A549 (cell line): ENCODE data around the gene DEXI. TPM values are rescaled to one million over a fixed set of nuclear protein-coding genes. Genes with fewer than 3 reads are reported as not detected.

Source experiments
- ATAC-seq, 2 experiments: fragments of 200-7000 bp in 1 of 2; fragments of >200 bp in 1 of 2; cut with Nextera tagmentation in 1 of 2; cut with Tn5 transposase in 1 of 2; 3 replicates each; pipeline versions ENCODE4 v1.8.0 to v1.9.1; 2018 to 2020; ENCODE audit warnings: mild to moderate bottlenecking in 1 of 2, moderate library complexity in 1 of 2
- CTCF ChIA-PET: fragments of 300-600 bp; sonication (Branson Sonifier 250); formaldehyde crosslinking; extraction: SDS; loops from one replicate; lab custom pipeline; 2021; ENCODE audit warnings: antibody characterized with exemption, inconsistent platforms; lab: Yijun Ruan, JAX
- POLR2A ChIA-PET: fragments of 350-600 bp; formaldehyde crosslinking; extraction: SDS; loops from one replicate; lab custom pipeline; 2021; ENCODE audit warnings: antibody characterized with exemption, inconsistent platforms; lab: Yijun Ruan, JAX
- DNase-seq, 2 experiments: peaks; one replicate each; pipeline versions ENCODE4 v3.0.0 to v3.0.0-alpha.2; 2011 to 2016; ENCODE audit warnings: low read depth in 1 of 2, low spot score in 1 of 2
- FAIRE-seq: peaks from 2 replicates; lab custom pipeline; 2011; peaks lifted over from hg19 to GRCh38; lab: Jason Lieb, UNC
- H3K27ac ChIP-seq, 2 experiments: fragments of >200 bp; sonication (Bioruptor Twin); formaldehyde crosslinking; 3 replicates each; pipeline ENCODE4 v1.5.1; 2016 to 2017
- H3K4me1 ChIP-seq: fragments of >200 bp; sonication (Bioruptor Twin); formaldehyde crosslinking; 3 replicates; pipeline ENCODE4 v1.6.1; 2016
- H3K4me2 ChIP-seq: fragments of >200 bp; sonication (Bioruptor Twin); formaldehyde crosslinking; 3 replicates; pipeline ENCODE4 v1.6.1; 2016
- H3K4me3 ChIP-seq: fragments of >200 bp; sonication (Bioruptor Twin); formaldehyde crosslinking; 3 replicates; pipeline ENCODE4 v1.5.1; 2016
- H3K9me3 ChIP-seq: fragments of >200 bp; sonication (Bioruptor Twin); formaldehyde crosslinking; 3 replicates; pipeline ENCODE4 v1.6.1; 2016
- BHLHE40 ChIP-seq: IDR thresholded peaks from 2 replicates; pipeline ENCODE4 v1.6.1; 2012; ENCODE audit warnings: low read depth, low read length, inconsistent platforms
- CBX8 ChIP-seq: fragments of 200-600 bp; sonication (generic); IDR thresholded peaks from 2 replicates; pipeline ENCODE4 v1.6.1; 2016
- CEBPB ChIP-seq, 2 experiments: fragments of >200 bp in 1 of 2; sonication (Bioruptor Twin) in 1 of 2; formaldehyde crosslinking in 1 of 2; IDR thresholded peaks; 2 replicates each; pipeline ENCODE4 v1.6.1; 2012 to 2016
- CHD2 ChIP-seq: fragments of 150-350 bp; IDR thresholded peaks from 2 replicates; pipeline ENCODE4 v1.6.1; 2014; ENCODE audit warnings: low read length; ENCODE audit not compliant: partially characterized antibody
- EHF ChIP-seq: fragments of 250-450 bp; sonication (Bioruptor Pico); IDR thresholded peaks from 2 replicates; pipeline ENCODE4 v1.5.0; 2020; ENCODE audit warnings: mild to moderate bottlenecking
- HDAC2 ChIP-seq: fragments of 200-600 bp; sonication (generic); IDR thresholded peaks from 2 replicates; pipeline ENCODE4 v1.6.1; 2016
- HEYL ChIP-seq: fragments of 250-450 bp; sonication (Bioruptor Pico); IDR thresholded peaks from 2 replicates; pipeline ENCODE4 v1.8.0; 2021; ENCODE audit warnings: mild to moderate bottlenecking, moderate library complexity
- HOXB13 ChIP-seq: fragments of 250-450 bp; sonication (Bioruptor Pico); IDR thresholded peaks from 2 replicates; pipeline ENCODE4 v1.5.0; 2020; ENCODE audit warnings: low read depth, mild to moderate bottlenecking, moderate library complexity
- JUNB ChIP-seq: fragments of >200 bp; sonication (Bioruptor Twin); formaldehyde crosslinking; IDR thresholded peaks from 2 replicates; pipeline ENCODE4 v1.6.1; 2016
- KDM5A ChIP-seq: fragments of 200-600 bp; sonication (generic); IDR thresholded peaks from 2 replicates; pipeline ENCODE4 v1.6.1; 2016; ENCODE audit warnings: antibody characterized with exemption, mild to moderate bottlenecking
- MAFK ChIP-seq: fragments of 450-650 bp; IDR thresholded peaks from 2 replicates; pipeline ENCODE4 v1.6.1; 2014; ENCODE audit not compliant: partially characterized antibody
- NFE2L2 ChIP-seq: fragments of 150-350 bp; conservative IDR thresholded peaks from 2 replicates; pipeline ENCODE4 v1.6.1; 2014; ENCODE audit warnings: low read length
- PBX3 ChIP-seq: IDR thresholded peaks from 2 replicates; pipeline ENCODE4 v1.6.1; 2012
- POLR2A ChIP-seq: IDR thresholded peaks from 2 replicates; pipeline ENCODE4 v1.6.1; 2012; ENCODE audit warnings: mild to moderate bottlenecking, low read length
- POLR2AphosphoS2 ChIP-seq: conservative IDR thresholded peaks from 2 replicates; pipeline ENCODE4 v1.6.1; 2012; ENCODE audit warnings: low read length, improper control_type of control experiment, inconsistent platforms
- RAD21 ChIP-seq, 2 experiments: fragments of >200 bp in 1 of 2; sonication (Bioruptor Twin) in 1 of 2; formaldehyde crosslinking in 1 of 2; IDR thresholded peaks in 1 of 2; conservative IDR thresholded peaks in 1 of 2; 2 replicates in 1 of 2; 3 replicates in 1 of 2; pipeline ENCODE4 v1.6.1; 2012 to 2018; ENCODE audit warnings: inconsistent platforms in 1 of 2
- RARB ChIP-seq: fragments of 250-450 bp; sonication (Bioruptor Pico); IDR thresholded peaks from 2 replicates; pipeline ENCODE4 v1.8.0; 2021; ENCODE audit warnings: mild to moderate bottlenecking, moderate library complexity
- SMC3 ChIP-seq: fragments of >200 bp; sonication (Bioruptor Twin); formaldehyde crosslinking; IDR thresholded peaks from 3 replicates; pipeline ENCODE4 v1.6.1; 2018; ENCODE audit warnings: inconsistent platforms
- TP53 ChIP-seq: fragments of 250-450 bp; sonication (Bioruptor Pico); IDR thresholded peaks from 2 replicates; pipeline ENCODE4 v1.5.0; 2021; ENCODE audit warnings: mild to moderate bottlenecking, moderate library complexity
- ZC3H11A ChIP-seq: fragments of 450-650 bp; IDR thresholded peaks from 2 replicates; pipeline ENCODE4 v1.6.1; 2014; ENCODE audit warnings: antibody characterized with exemption, mild to moderate bottlenecking
- WGBS: methylation state at CpG from one replicate; pipeline ENCODE4 v1.1.6; 2017; ENCODE audit errors: missing lambda C conversion rate; 5-methylcytosine and 5-hydroxymethylcytosine counted together
- polyA plus RNA-seq, 4 experiments: library from polyadenylated mRNA; depleted of rRNA in 3 of 4; stranded (reverse); fragments of >200 nt; fragmentation: RNase III in 1 of 4; extraction: RNeasy Plus Mini Kit Qiagen cat#74134 plus additional on column Dnase treatment in 1 of 4; gene quantifications; 2 replicates in 3 of 4; 3 replicates in 1 of 4; pipeline ENCODE4 v1.2.3, GENCODE V29; 2011 to 2017
- TF ChIP-seq, protein P1 (sequence below): fragments of 450-650 bp; IDR thresholded peaks from 2 replicates; pipeline ENCODE4 v1.6.1; 2014; ENCODE audit warnings: antibody characterized with exemption
- TF ChIP-seq, protein P2 (sequence below): fragments of 150-350 bp; IDR thresholded peaks from 2 replicates; pipeline ENCODE4 v1.6.1; 2014; ENCODE audit warnings: low read depth, mild to moderate bottlenecking, low read length

DEXI gene
- polyA plus RNA-seq, 2 of the 4 experiments (the other 2 are of a cell fraction): 22.0 to 34.0 TPM

DNA sequence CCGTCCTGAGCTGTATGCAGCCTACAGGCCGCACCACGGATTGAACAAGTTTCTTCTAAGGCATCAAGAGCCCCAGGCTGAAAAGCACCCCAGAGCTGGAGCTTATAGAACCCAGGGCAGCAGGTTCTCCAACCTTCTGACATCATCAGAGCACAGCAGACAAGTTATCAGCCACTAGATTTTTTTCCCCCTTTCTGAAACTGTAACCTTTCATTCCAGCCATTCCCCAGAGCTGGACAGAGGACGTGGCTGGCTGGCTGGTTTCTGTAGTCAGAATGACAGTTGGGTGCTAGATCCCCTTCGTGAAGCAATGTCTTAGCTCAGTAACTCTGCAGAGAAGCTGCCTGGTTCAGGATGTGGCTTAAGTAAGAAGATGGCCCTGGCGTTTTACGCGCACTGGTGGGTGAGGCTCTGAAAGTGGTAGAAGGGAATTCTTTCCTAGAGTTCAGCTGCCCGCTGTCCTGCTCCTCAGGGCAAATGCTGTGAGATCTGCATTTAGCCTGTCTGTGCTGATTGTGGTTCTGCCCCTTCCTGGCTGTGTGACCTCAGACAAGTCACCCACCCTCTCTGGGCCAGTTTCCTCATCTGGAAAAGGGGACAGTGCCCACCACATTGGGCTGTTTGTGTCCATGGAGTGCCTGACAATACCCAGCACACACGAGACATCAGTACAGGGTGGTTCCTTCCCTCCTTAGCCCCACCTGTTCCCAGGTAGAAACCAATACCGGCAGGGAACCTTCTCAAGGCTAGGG is 9.1 kb downstream of the DEXI start:
- FAIRE-seq (no peak), DNase-seq (no peak), ATAC-seq (no peak)
- CTCF ChIA-PET: interaction anchor here (0.8 to 1.4 kb wide), 2 partner anchors 14 to 23 kb away, joined by 4 to 5 read pairs; no protein-coding TSS in a partner anchor
- Histone ChIP-seq H3K4me3 (no peak overlapping the region), H3K4me2 (no peak overlapping the region), H3K9me3 (no peaks in the 10 kb centered on the region), H3K4me1 (no peaks in the 10 kb centered on the region), H3K27ac (no peak overlapping the region)
- TF ChIP-seq, protein P1, sequence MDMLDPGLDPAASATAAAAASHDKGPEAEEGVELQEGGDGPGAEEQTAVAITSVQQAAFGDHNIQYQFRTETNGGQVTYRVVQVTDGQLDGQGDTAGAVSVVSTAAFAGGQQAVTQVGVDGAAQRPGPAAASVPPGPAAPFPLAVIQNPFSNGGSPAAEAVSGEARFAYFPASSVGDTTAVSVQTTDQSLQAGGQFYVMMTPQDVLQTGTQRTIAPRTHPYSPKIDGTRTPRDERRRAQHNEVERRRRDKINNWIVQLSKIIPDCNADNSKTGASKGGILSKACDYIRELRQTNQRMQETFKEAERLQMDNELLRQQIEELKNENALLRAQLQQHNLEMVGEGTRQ: no peak
- no peak for TF ChIP-seq CHD2
- no peak for TF ChIP-seq RARB (CRISPR knock-in tag)
- no peak for TF ChIP-seq CBX8
- TF ChIP-seq EHF (CRISPR knock-in tag): no peak
- TF ChIP-seq MAFK: no peak
- TF ChIP-seq NFE2L2: no peak
- TF ChIP-seq SMC3: no peak
- TF ChIP-seq HOXB13 (CRISPR knock-in tag): no peak
- TF ChIP-seq, protein P2, sequence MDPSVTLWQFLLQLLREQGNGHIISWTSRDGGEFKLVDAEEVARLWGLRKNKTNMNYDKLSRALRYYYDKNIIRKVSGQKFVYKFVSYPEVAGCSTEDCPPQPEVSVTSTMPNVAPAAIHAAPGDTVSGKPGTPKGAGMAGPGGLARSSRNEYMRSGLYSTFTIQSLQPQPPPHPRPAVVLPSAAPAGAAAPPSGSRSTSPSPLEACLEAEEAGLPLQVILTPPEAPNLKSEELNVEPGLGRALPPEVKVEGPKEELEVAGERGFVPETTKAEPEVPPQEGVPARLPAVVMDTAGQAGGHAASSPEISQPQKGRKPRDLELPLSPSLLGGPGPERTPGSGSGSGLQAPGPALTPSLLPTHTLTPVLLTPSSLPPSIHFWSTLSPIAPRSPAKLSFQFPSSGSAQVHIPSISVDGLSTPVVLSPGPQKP: no peak
- no peak for TF ChIP-seq CEBPB (IDR thresholded peaks at IDR 0.05)
- no peak for TF ChIP-seq ZC3H11A
- no peak for TF ChIP-seq JUNB
- TF ChIP-seq POLR2AphosphoS2: no peak
- no peak for TF ChIP-seq RAD21 (conservative IDR thresholded peaks at IDR 0.05 in 1 of 2, IDR thresholded peaks at IDR 0.05 in 1 of 2)
- TF ChIP-seq HDAC2: no peak
- no peak for TF ChIP-seq HEYL
- POLR2A ChIA-PET: interaction anchor here (0.7 kb wide), 1 partner anchor 189 kb away, joined by 10 read pairs; no protein-coding TSS in a partner anchor
- WGBS: 96% methylated on average over 11 of the region's 11 CpGs

- H3K9me3 ChIP-seq: no peaks in the 10 kb centered on the region
- no peak for ATAC-seq
- no peak overlapping the region for H3K4me2 ChIP-seq
- FAIRE-seq: no peak
- TF ChIP-seq HEYL: no peak
- TF ChIP-seq KDM5A: no peak
- no peak for TF ChIP-seq EHF (CRISPR knock-in tag)
- TF ChIP-seq, protein P1: no peak
- no peak for TF ChIP-seq BHLHE40
- TF ChIP-seq HOXB13 (CRISPR knock-in tag): no peak
- no peak for TF ChIP-seq TP53 (CRISPR knock-in tag)
- TF ChIP-seq PBX3: no peak
- no peak for TF ChIP-seq RAD21 (conservative IDR thresholded peaks at IDR 0.05 in 1 of 2, IDR thresholded peaks at IDR 0.05 in 1 of 2)
- no peak for TF ChIP-seq POLR2A
- H3K27ac ChIP-seq: no peak overlapping the region
- ChIA-PET POLR2A (interaction anchor here (0.7 kb wide), 1 partner anchor 10 kb away, joined by 3 read pairs; the partner anchor contains the start of gene DEXI), CTCF (interaction anchor here (0.8 to 1.4 kb wide), 2 partner anchors 13 to 21 kb away, joined by 4 to 5 read pairs; no protein-coding TSS in a partner anchor)
- DNase-seq: no peak
- H3K4me1 ChIP-seq: no peaks in the 10 kb centered on the region
- 91% methylated on average over 11 of the region's 11 CpGs for WGBS
- H3K4me3 ChIP-seq: no peak overlapping the region
Observed at GRCh38 chr16:10931977-10932632, 10.2 kb downstream of the DEXI start.
